ENCODE measurements around the gene PCDHGB4.
"Not testable (repeated sequence)": the region's sequence is repeated elsewhere in the genome, so short reads cannot be mapped to it uniquely, and the experiment has no call there.

PCDHGB4 gene

GRCh38 chr5:141403387-141403786 lies 15.9 kb downstream of the PCDHGB4 start:
- no peak for DNase-seq (ENCODE audit: low read depth in 1 of 2, low spot score in 1 of 2)
- no peak overlapping the region for H3K27ac ChIP-seq (replicated peaks)
- no peaks in the 10 kb centered on the region for H3K27me3 ChIP-seq (ENCODE audit: insufficient read depth, poor library complexity, severe bottlenecking)
- no peak overlapping the region for H3K4me3 ChIP-seq (replicated peaks; ENCODE audit: insufficient read depth, low read length)
- TF ChIP-seq POLR2AphosphoS5 (IDR thresholded peaks at IDR 0.05; ENCODE audit: low read depth): no peak
- no peak for TF ChIP-seq CTCF (IDR thresholded peaks at IDR 0.05; ENCODE audit: insufficient read depth, low read length)
- TF ChIP-seq GABPA (IDR thresholded peaks at IDR 0.05; ENCODE audit: low read depth): no peak
- no peak for TF ChIP-seq REST (IDR thresholded peaks at IDR 0.05; ENCODE audit: insufficient replicate concordance, low read depth)
- no peak for TF ChIP-seq SPI1 (IDR thresholded peaks at IDR 0.05; ENCODE audit: borderline replicate concordance, low read depth)

GRCh38 chr5:141407790-141408505 lies 20.4 kb downstream of the PCDHGB4 start, which contains the start of gene PCDHGB6:
TSS of gene PCDHGB6 (plus strand) at chr5:141408021. CDS start at chr5:141408203, 182 bp downstream.
- not testable (repeated sequence) for DNase-seq (ENCODE audit: low read depth in 1 of 2, low spot score in 1 of 2); H3K27ac ChIP-seq (replicated peaks); H3K27me3 ChIP-seq (ENCODE audit: insufficient read depth, poor library complexity, severe bottlenecking); H3K4me3 ChIP-seq (replicated peaks; ENCODE audit: insufficient read depth, low read length)

GRCh38 chr5:141409598-141410306 lies 22.3 kb downstream of the PCDHGB4 start:
- TF ChIP-seq CTCF (IDR thresholded peaks at IDR 0.05; ENCODE audit: insufficient read depth, low read length): no peak
- TF ChIP-seq GABPA (IDR thresholded peaks at IDR 0.05; ENCODE audit: low read depth): no peak
- no peak for DNase-seq (ENCODE audit: low read depth in 1 of 2, low spot score in 1 of 2)
- H3K27ac ChIP-seq (replicated peaks): no peak overlapping the region
- H3K4me3 ChIP-seq (replicated peaks; ENCODE audit: insufficient read depth, low read length): no peak overlapping the region
- H3K27me3 ChIP-seq (ENCODE audit: insufficient read depth, poor library complexity, severe bottlenecking): peaks cover 3% of the 10 kb centered on the region

- Histone ChIP-seq H3K27ac (replicated peaks) (no peak overlapping the region), H3K27me3 (ENCODE audit: insufficient read depth, poor library complexity, severe bottlenecking) (peaks cover 3% of the 10 kb centered on the region), H3K4me3 (replicated peaks; ENCODE audit: insufficient read depth, low read length) (no peak overlapping the region)
- no peak for DNase-seq (ENCODE audit: low read depth in 1 of 2, low spot score in 1 of 2)
- TF ChIP-seq SPI1 (IDR thresholded peaks at IDR 0.05; ENCODE audit: borderline replicate concordance, low read depth) (no peak), GABPA (IDR thresholded peaks at IDR 0.05; ENCODE audit: low read depth) (no peak), REST (IDR thresholded peaks at IDR 0.05; ENCODE audit: insufficient replicate concordance, low read depth) (no peak), POLR2AphosphoS5 (IDR thresholded peaks at IDR 0.05; ENCODE audit: low read depth) (no peak), CTCF (IDR thresholded peaks at IDR 0.05; ENCODE audit: insufficient read depth, low read length) (no peak)
These were observed 24.1 kb downstream of the PCDHGB4 start for GRCh38 chr5:141411575-141411974.
